WTC11 (cell line): Measurements from ENCODE around the gene ZMIZ1. TPM values are rescaled to one million over a fixed set of nuclear protein-coding genes. Genes with fewer than 3 reads are reported as not detected.

ENCODE experiments used
- ATAC-seq: fragments of 200-7000 bp; cut with Tn5 transposase; 2 replicates; pipeline ENCODE4 v1.10.0; 2021; ENCODE audit warnings: mild to moderate bottlenecking, moderate library complexity
- CTCF ChIA-PET: fragments of 300-600 bp; sonication (Branson Sonifier 250); formaldehyde crosslinking; loops from one replicate; lab custom pipeline; 2021; ENCODE audit warnings: antibody characterized with exemption; lab: Charles Lee
- POLR2A ChIA-PET: fragments of 350-600 bp; sonication (Branson Sonifier 250); formaldehyde crosslinking; loops from one replicate; lab custom pipeline; 2021; ENCODE audit warnings: antibody characterized with exemption; lab: Charles Lee
- DNase-seq: peaks from one replicate; pipeline ENCODE4 v3.0.0; 2021; ENCODE audit warnings: low spot score
- H3K27ac Mint-ChIP-seq: 2 replicates; pipeline ENCODE4 v1.8.0; 2021; ENCODE audit warnings: mixed read lengths
- H3K27me3 Mint-ChIP-seq: 2 replicates; pipeline ENCODE4 v1.8.0; 2021; ENCODE audit warnings: low read depth, mild to moderate bottlenecking, moderate library complexity, mixed read lengths
- H3K36me3 Mint-ChIP-seq: 2 replicates; pipeline ENCODE4 v1.8.0; 2021; ENCODE audit warnings: mixed read lengths
- H3K4me1 Mint-ChIP-seq: 2 replicates; pipeline ENCODE4 v1.8.0; 2022; ENCODE audit warnings: mixed read lengths
- H3K4me3 Mint-ChIP-seq: 2 replicates; pipeline ENCODE4 v1.8.0; 2021; ENCODE audit warnings: mild to moderate bottlenecking, moderate library complexity, mixed read lengths
- H3K9me3 Mint-ChIP-seq: 2 replicates; pipeline ENCODE4 v1.8.0; 2021; ENCODE audit warnings: mixed read lengths
- CBFB ChIP-seq: sonication (generic); formaldehyde crosslinking; IDR thresholded peaks from 2 replicates; pipeline ENCODE4 v1.8.1; 2022; ENCODE audit warnings: mild to moderate bottlenecking, low read depth, missing genetic modification reagents
- ELF4 ChIP-seq: sonication (generic); formaldehyde crosslinking; IDR thresholded peaks from 2 replicates; pipeline ENCODE4 v1.8.1; 2022; ENCODE audit warnings: low read depth, mild to moderate bottlenecking, moderate library complexity, missing genetic modification reagents
- EMX1 ChIP-seq: fragments of 250-450 bp; sonication (Bioruptor Pico); IDR thresholded peaks from 2 replicates; pipeline ENCODE4 v1.8.0; 2021; ENCODE audit warnings: mild to moderate bottlenecking
- GTF2I ChIP-seq: fragments of 250-450 bp; sonication (Bioruptor Pico); conservative IDR thresholded peaks from 2 replicates; pipeline ENCODE4 v1.4.0; 2021; ENCODE audit warnings: mild to moderate bottlenecking
- IRF2 ChIP-seq: sonication (generic); formaldehyde crosslinking; IDR thresholded peaks from 2 replicates; pipeline ENCODE4 v1.8.0; 2022; ENCODE audit warnings: low read depth, missing genetic modification reagents, borderline replicate concordance
- RELA ChIP-seq: sonication (generic); formaldehyde crosslinking; IDR thresholded peaks from 2 replicates; pipeline ENCODE4 v1.8.1; 2022; ENCODE audit warnings: missing genetic modification reagents, mild to moderate bottlenecking, borderline replicate concordance
- TCF7 ChIP-seq: sonication (generic); formaldehyde crosslinking; IDR thresholded peaks from 2 replicates; pipeline ENCODE4 v1.8.0; 2022; ENCODE audit warnings: mild to moderate bottlenecking, low read depth, missing genetic modification reagents, moderate library complexity
- ZNF121 ChIP-seq: sonication (generic); formaldehyde crosslinking; IDR thresholded peaks from 2 replicates; pipeline ENCODE4 v1.8.0; 2023; ENCODE audit warnings: missing genetic modification reagents
- ZNF396 ChIP-seq: fragments of 250-450 bp; sonication (Bioruptor Pico); IDR thresholded peaks from 2 replicates; pipeline ENCODE4 v1.8.0; 2021; ENCODE audit warnings: mild to moderate bottlenecking, moderate library complexity, borderline replicate concordance
- ZNF416 ChIP-seq: fragments of 250-450 bp; sonication (Bioruptor Pico); IDR thresholded peaks from 2 replicates; pipeline ENCODE4 v1.9.0; 2021; ENCODE audit warnings: mild to moderate bottlenecking, inconsistent platforms
- total RNA-seq: library from RNA; stranded (reverse); gene quantifications from 3 replicates; pipeline ENCODE4 v1.2.3, GENCODE V29; 2021
- TF ChIP-seq, protein P1 (sequence below): sonication (generic); formaldehyde crosslinking; IDR thresholded peaks from 2 replicates; pipeline ENCODE4 v1.8.0; 2022; ENCODE audit warnings: missing genetic modification reagents
- TF ChIP-seq, protein P2 (sequence below): sonication (generic); formaldehyde crosslinking; IDR thresholded peaks from 2 replicates; pipeline ENCODE4 v1.8.1; 2022; ENCODE audit warnings: missing genetic modification reagents, borderline replicate concordance
- TF ChIP-seq, protein P3 (sequence below): fragments of 250-450 bp; sonication (Bioruptor Pico); conservative IDR thresholded peaks from 2 replicates; pipeline ENCODE4 v1.9.0; 2021; ENCODE audit warnings: mild to moderate bottlenecking
- TF ChIP-seq, protein P4 (sequence below): sonication (generic); formaldehyde crosslinking; IDR thresholded peaks from 2 replicates; pipeline ENCODE4 v1.8.1; 2023; ENCODE audit warnings: mild to moderate bottlenecking, moderate library complexity, missing genetic modification reagents
- TF ChIP-seq, protein P5 (sequence below): sonication (generic); formaldehyde crosslinking; IDR thresholded peaks from 2 replicates; pipeline ENCODE4 v1.8.0; 2022; ENCODE audit warnings: mild to moderate bottlenecking, missing genetic modification reagents
- TF ChIP-seq, protein P6 (sequence below): sonication (generic); formaldehyde crosslinking; conservative IDR thresholded peaks from 2 replicates; pipeline ENCODE4 v1.8.1; 2022; ENCODE audit warnings: mild to moderate bottlenecking, missing genetic modification reagents
- TF ChIP-seq, protein P7 (sequence below): sonication (generic); formaldehyde crosslinking; IDR thresholded peaks from 2 replicates; pipeline ENCODE4 v1.8.0; 2022; ENCODE audit warnings: mild to moderate bottlenecking, missing genetic modification reagents

ZMIZ1 gene
- total RNA-seq, 1 experiment from 2014 or later: 44.4 TPM

DNA sequence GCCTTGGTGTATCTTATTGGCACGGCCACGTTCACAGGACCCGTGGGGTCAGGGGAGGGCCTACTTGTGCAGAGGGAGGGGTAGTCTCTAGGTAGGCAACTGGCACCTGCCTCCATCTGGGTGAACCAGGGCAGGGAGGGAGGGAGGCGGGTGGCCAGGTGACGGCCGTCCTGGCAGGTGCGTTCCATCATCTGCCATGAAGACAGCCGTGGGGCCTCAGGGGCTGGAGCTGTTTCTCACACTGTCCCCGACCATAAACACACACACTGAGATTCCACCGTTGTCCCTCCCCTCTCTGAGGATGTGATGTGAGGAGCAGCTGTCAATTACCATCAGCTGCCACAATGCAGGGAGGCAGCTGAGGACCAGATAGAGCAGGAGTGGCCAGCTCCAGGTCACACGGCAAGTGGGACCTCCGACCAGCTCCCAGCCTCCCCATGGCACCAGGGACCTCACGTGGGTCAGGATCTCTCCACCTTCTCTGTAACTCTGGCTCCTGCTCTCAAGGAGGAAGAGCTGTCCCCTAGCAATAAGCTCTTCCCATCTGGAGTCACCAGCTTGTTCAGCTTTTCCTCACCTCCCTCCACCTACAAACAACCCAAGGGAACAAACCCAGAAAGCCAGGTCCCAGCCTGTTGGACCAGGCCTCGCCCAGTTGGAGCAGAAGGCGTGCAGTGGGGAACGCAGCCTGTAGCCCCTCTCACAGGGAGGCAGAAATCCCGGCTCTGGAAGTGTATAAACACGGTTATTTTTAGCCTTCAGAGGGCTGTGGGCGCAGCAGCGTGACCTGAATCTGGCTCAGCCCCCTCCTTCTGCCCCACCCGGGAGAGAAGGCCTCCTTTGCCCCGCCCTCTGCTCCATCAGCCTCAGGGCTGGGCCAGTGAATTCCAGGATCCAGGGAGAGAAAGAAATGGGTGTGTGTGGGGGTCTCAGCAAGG is 33.1 kb downstream of the ZMIZ1 start (continued):
- TF ChIP-seq, protein P1, sequence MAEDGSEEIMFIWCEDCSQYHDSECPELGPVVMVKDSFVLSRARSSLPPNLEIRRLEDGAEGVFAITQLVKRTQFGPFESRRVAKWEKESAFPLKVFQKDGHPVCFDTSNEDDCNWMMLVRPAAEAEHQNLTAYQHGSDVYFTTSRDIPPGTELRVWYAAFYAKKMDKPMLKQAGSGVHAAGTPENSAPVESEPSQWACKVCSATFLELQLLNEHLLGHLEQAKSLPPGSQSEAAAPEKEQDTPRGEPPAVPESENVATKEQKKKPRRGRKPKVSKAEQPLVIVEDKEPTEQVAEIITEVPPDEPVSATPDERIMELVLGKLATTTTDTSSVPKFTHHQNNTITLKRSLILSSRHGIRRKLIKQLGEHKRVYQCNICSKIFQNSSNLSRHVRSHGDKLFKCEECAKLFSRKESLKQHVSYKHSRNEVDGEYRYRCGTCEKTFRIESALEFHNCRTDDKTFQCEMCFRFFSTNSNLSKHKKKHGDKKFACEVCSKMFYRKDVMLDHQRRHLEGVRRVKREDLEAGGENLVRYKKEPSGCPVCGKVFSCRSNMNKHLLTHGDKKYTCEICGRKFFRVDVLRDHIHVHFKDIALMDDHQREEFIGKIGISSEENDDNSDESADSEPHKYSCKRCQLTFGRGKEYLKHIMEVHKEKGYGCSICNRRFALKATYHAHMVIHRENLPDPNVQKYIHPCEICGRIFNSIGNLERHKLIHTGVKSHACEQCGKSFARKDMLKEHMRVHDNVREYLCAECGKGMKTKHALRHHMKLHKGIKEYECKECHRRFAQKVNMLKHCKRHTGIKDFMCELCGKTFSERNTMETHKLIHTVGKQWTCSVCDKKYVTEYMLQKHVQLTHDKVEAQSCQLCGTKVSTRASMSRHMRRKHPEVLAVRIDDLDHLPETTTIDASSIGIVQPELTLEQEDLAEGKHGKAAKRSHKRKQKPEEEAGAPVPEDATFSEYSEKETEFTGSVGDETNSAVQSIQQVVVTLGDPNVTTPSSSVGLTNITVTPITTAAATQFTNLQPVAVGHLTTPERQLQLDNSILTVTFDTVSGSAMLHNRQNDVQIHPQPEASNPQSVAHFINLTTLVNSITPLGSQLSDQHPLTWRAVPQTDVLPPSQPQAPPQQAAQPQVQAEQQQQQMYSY (CRISPR knock-in tag): no peak
- TF ChIP-seq, protein P2, sequence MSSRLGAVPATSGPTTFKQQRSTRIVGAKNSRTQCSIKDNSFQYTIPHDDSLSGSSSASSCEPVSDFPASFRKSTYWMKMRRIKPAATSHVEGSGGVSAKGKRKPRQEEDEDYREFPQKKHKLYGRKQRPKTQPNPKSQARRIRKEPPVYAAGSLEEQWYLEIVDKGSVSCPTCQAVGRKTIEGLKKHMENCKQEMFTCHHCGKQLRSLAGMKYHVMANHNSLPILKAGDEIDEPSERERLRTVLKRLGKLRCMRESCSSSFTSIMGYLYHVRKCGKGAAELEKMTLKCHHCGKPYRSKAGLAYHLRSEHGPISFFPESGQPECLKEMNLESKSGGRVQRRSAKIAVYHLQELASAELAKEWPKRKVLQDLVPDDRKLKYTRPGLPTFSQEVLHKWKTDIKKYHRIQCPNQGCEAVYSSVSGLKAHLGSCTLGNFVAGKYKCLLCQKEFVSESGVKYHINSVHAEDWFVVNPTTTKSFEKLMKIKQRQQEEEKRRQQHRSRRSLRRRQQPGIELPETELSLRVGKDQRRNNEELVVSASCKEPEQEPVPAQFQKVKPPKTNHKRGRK: no peak
- no peak for TF ChIP-seq ZNF396 (CRISPR knock-in tag)
- TF ChIP-seq, protein P3, sequence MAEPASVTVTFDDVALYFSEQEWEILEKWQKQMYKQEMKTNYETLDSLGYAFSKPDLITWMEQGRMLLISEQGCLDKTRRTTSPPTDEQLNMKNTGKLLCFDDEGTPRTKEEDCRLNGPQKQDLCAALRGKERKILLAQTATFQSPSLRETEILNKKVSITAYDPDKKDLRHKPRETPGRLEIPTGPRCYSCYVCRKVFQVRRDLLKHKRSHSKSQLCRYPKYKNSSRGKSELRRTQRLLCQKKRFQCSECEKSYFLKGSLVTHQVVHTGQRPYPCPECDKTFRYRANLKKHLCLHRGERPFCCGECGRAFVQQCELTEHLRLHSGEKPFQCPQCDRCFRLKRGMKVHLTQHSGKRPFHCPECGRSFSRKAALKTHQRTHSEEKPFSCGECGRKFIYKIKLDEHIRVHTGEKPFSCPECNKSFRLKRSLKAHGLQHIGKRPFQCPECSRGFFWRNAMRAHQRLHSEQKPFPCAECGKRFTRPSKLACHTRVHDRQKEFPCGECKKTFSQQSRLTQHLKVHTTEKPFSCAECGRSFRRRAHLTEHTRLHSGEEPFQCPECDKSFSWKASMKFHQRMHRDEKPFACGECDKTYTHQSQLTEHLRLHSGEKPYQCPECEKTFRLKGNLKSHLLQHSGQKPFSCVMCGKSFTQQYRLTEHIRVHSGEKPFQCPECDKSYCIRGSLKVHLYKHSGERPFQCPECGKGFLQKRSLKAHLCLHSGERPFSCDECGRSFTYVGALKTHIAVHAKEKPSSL: no peak
- TF ChIP-seq, protein P4, sequence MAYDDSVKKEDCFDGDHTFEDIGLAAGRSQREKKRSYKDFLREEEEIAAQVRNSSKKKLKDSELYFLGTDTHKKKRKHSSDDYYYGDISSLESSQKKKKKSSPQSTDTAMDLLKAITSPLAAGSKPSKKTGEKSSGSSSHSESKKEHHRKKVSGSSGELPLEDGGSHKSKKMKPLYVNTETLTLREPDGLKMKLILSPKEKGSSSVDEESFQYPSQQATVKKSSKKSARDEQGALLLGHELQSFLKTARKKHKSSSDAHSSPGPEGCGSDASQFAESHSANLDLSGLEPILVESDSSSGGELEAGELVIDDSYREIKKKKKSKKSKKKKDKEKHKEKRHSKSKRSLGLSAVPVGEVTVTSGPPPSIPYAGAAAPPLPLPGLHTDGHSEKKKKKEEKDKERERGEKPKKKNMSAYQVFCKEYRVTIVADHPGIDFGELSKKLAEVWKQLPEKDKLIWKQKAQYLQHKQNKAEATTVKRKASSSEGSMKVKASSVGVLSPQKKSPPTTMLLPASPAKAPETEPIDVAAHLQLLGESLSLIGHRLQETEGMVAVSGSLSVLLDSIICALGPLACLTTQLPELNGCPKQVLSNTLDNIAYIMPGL (CRISPR knock-in tag): no peak

DNA sequence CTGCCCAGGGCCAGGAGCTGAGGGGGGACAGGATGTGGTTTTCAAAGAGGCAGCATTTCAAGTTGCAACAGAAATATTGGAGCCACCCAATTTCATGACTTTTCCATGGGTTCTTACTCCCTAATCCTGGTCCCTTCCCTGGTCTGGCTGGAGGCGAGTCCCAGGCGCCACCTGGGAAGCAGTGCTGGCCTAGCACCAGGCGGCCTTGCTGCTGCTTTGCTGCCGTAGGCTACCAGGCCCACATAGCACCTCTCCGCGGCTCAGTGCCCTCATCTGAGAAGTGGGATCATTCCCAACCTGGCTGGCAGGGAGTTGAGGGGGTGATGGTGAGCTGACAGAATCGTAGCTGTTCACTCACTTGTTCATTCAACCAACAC is 33.7 kb downstream of the ZMIZ1 start:
- no peak for TF ChIP-seq CBFB (CRISPR knock-in tag)
- 0 out of 2 replicates have a peak, but pooled peaks have one; percentile 53 for TF ChIP-seq ZNF121 (CRISPR knock-in tag)
- TF ChIP-seq ELF4: no peak
- TF ChIP-seq, all 79 proteins: peak for 1
- Mint-ChIP-seq H3K27ac (peak overlapping the region; percentile 41), H3K4me3 (no peak overlapping the region), H3K36me3 (no peaks in the 10 kb centered on the region), H3K27me3 (no peaks in the 10 kb centered on the region), H3K9me3 (no peaks in the 10 kb centered on the region), H3K4me1 (peaks cover 80% of the 10 kb centered on the region)
- ChIA-PET POLR2A (no interaction called here), CTCF (interaction anchor here (3.5 kb wide), 1 partner anchor 93 kb away, joined by 12 read pairs; no protein-coding TSS in a partner anchor)
- no peak for DNase-seq
- peak; percentile 53 for ATAC-seq

DNA sequence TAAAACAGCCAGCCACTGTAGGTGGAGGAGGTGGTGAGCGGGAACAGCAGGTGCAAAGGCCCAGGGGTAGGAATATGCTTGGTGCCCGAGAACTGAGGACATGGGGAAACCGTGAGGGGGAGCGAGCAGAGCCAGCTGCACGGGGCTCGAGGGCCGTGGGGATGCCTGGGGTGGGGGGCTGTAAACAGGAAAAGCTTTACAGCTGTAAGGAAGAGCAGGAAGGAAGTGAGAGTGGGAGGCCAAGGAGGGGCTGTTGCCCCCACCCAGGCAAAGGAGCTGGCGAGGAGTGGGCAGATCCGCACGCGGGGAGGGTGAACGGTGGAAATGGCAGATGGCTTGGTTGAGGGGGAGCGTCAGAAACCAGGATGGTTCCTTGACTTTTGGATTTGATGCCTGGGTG is 34.4 kb downstream of the ZMIZ1 start:
- H3K36me3 Mint-ChIP-seq: no peaks in the 10 kb centered on the region
- CTCF ChIA-PET: interaction anchor here (3.5 kb wide), 1 partner anchor 92 kb away, joined by 12 read pairs; no protein-coding TSS in a partner anchor
- peaks cover 80% of the 10 kb centered on the region for H3K4me1 Mint-ChIP-seq
- ATAC-seq (no peak), DNase-seq (no peak)
- no peak overlapping the region for H3K4me3 Mint-ChIP-seq
- POLR2A ChIA-PET: no interaction called here
- H3K27me3 Mint-ChIP-seq: no peaks in the 10 kb centered on the region
- H3K9me3 Mint-ChIP-seq: no peaks in the 10 kb centered on the region
- 0 out of 2 replicates have a peak overlapping the region, but pooled peaks have one; percentile 41 for H3K27ac Mint-ChIP-seq
- TF ChIP-seq RELA (CRISPR knock-in tag) (no peak), EMX1 (no peak), IRF2 (no peak), GTF2I (no peak), ZNF121 (CRISPR knock-in tag) (no peak), ZNF416 (CRISPR knock-in tag) (no peak), TCF7 (no peak)
- TF ChIP-seq, protein P5, sequence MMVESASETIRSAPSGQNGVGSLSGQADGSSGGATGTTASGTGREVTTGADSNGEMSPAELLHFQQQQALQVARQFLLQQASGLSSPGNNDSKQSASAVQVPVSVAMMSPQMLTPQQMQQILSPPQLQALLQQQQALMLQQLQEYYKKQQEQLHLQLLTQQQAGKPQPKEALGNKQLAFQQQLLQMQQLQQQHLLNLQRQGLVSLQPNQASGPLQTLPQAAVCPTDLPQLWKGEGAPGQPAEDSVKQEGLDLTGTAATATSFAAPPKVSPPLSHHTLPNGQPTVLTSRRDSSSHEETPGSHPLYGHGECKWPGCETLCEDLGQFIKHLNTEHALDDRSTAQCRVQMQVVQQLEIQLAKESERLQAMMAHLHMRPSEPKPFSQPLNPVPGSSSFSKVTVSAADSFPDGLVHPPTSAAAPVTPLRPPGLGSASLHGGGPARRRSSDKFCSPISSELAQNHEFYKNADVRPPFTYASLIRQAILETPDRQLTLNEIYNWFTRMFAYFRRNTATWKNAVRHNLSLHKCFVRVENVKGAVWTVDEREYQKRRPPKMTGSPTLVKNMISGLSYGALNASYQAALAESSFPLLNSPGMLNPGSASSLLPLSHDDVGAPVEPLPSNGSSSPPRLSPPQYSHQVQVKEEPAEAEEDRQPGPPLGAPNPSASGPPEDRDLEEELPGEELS: no peak
- TF ChIP-seq, protein P6, sequence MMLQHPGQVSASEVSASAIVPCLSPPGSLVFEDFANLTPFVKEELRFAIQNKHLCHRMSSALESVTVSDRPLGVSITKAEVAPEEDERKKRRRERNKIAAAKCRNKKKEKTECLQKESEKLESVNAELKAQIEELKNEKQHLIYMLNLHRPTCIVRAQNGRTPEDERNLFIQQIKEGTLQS: no peak
- TF ChIP-seq, protein P7, sequence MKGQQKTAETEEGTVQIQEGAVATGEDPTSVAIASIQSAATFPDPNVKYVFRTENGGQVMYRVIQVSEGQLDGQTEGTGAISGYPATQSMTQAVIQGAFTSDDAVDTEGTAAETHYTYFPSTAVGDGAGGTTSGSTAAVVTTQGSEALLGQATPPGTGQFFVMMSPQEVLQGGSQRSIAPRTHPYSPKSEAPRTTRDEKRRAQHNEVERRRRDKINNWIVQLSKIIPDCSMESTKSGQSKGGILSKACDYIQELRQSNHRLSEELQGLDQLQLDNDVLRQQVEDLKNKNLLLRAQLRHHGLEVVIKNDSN (CRISPR knock-in tag): no peak
